NCI-H1105 (cell line): ENCODE data around the gene GSTO1.

ENCODE experiments used
- DNase-seq: peaks from one replicate; lab custom pipeline; 2025; lab: John Stamatoyannopoulos, UW

The GSTO1 gene

GRCh38 chr10:104251443-104251842 lies 3.2 kb upstream of the GSTO1 start:
- no peak for DNase-seq

DNA sequence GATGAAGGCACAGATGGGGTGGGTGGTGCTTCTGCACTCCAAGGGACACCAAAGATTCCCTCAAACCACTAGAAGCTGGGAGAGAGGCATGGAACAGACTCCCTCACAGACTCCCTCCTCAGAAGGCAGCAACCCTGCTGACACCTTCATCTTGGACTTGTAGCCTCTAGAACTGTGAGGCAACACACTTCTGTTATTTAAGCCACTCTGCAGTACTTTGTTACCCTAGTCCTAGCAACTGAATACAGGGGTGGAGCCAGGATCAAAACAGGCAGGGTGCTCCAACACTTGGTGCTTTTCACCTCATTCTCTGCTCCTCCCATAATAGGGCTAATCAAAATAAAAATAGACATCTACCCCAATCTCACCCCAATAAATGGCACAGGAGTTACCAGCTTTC lies 2.3 kb upstream of the GSTO1 start:
- no peak for DNase-seq

DNA sequence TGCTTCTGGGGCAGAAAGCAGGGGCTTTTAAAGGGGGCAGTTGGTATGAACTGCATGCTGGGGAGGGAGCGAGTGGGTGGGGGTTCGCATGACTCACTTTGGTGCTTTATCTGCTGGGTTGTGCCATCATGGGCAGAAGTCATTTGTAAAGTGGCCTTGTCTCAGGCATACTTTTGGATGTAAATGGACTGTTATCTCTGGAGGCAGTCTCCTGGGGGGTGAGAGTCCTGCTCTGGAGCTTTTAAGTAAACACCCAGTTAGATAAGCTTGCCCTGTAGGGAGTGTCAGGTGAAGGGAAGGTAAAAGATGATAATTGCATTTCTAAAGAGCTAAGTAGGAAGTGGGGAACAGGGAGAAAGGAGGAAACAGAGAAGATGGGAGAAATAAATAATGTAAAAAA lies 1.6 kb upstream of the GSTO1 start:
- no peak for DNase-seq

GRCh38 chr10:104253606-104254410 lies 884 bp upstream of the GSTO1 start:
- DNase-seq, result no peak

GRCh38 chr10:104255311-104255981 lies 754 bp downstream of the GSTO1 start:
- no peak for DNase-seq

- DNase-seq, result no peak
Observed at GRCh38 chr10:104256335-104256961, 1.8 kb downstream of the GSTO1 start.

- no peak for DNase-seq
Observed at GRCh38 chr10:104257235-104257634, 2.5 kb downstream of the GSTO1 start.

GRCh38 chr10:104258209-104258608 lies 3.5 kb downstream of the GSTO1 start:
- no peak for DNase-seq

DNA sequence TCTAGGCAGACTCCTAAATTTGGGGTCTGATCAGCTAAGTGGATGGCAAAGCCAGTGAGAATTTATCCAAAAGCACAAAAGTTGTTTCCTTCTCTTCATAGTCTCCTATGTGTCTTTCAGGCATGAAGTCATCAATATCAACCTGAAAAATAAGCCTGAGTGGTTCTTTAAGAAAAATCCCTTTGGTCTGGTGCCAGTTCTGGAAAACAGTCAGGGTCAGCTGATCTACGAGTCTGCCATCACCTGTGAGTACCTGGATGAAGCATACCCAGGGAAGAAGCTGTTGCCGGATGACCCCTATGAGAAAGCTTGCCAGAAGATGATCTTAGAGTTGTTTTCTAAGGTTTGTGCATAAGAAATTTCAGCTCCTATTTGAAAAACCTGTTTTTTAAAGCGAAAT lies 4.8 kb downstream of the GSTO1 start:
- DNase-seq, result no peak

DNA sequence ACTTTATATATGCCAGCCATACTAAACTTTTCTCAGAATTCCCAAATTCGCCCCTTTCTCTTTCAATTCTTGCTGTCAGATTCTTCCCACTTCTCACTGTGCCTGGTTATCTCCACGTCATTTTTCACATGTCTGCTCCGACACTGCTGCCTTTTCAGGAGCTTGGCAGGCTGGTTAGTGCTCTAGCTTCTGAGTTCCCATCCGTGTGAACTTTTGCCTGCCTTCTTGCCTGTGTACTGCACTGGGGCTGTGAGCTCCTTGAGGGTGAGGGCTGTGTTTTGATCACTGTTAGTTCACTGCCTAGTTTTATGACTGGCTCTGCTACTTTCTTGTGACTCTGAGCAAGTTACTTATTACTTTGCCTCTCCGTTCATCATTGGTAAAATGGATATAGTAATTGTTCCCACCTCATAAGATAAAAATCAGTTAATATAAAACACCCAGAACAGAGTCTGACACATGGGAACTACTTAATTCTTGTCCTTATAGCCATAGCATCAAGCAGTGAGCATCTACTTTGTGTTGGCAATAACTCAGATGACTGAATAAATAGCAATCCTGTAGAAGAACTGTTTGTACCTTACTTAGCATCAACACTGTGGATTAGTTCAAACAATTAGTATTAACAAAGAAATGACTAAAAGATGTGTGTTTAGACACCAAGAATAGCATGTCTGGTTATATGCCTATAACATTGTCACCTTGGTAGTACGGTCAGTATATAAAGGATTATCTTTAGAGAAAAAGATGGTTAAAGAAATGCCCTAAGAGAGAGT lies 5.5 kb downstream of the GSTO1 start:
- DNase-seq, result no peak

- no peak for DNase-seq
Observed at GRCh38 chr10:104260775-104261115, 6.1 kb downstream of the GSTO1 start.

DNA sequence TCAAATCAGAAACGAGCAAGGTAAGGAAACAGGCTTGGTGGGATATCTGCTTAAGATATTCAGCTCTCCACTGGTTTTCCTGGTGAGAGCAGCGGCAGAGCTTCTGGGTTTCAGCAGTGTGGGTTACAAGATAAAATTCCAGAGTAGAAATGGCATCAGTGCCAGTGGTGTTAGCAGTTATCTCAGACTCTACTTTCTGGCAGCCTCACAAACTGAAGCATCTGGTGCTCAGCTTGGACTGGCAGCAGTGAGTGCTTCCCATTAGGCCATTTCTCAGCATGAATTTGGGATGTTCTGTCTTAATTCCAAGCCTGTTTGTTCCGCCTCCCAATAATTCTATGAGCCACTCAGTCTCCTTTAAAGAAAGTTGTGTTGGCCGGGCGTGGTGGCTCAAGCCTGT lies 7.4 kb downstream of the GSTO1 start:
- DNase-seq, result no peak

DNA sequence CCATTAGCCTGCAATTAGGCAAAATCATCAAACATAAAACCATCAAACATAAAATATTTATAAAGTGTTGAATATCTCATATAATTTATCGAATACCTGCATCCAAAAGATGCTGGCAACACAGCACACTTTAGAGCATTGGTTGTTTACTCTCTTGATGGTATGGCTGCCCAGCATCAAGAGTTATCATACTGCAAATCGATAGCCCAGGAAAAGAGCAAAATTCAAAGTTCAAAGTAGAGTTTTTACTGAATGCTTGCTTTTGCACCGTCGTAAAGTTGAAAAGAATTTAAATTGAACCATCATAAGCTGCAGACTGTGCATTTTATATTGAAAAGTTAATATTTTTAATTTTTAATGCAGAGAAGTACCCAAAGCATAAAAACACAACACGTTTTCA lies 10.1 kb downstream of the GSTO1 start:
- DNase-seq, result no peak

DNA sequence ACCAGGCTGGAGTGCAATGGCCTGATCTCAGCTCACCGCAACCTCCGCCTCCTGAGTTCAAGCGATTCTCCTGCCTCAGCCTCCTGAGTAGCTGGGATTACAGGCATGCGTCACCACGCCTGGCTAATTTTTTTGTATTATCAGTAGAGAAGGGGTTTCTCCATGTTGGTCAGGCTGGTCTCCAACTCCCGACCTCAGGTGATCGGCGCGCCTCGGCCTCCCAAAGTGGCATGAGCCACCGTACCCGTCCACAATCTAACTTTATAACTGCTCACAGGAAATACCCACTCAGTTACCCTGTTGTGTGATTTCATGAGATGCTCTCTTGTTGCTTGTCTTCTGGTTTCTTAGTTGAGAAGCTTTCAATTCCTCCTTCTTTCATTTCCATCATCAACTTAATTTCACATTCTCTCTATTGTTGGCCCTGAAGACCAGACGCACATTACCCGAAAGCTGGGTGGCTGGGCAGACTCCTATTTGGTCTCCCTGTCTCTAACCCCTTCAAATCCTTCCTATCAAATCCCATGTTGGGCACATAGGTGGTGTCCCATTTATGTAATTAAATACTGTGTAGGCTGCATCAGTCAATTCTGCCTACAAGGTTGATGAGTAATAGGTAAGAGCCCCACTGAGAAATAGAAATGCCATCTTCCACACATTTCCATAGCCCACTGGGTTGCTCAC lies 13.2 kb downstream of the GSTO1 start:
- no peak for DNase-seq

DNA sequence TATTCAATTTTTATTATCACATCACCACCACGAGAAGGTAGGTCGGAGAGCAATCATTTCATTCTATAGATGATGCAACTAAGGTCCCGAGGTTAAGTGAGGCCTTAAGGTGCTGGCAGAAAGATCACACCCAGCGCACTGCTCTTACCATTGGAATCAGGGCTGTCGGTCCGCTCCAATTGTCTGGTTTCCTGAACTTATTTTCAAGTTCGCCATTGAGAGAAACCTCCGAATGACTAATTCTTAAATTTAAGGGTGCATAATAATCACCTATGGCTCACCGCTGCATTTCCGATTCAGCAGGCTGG lies 13.7 kb downstream of the GSTO1 start:
- DNase-seq, result no peak

- DNase-seq, result peak; percentile 89
Observed at GRCh38 chr10:104268713-104269645, 14.3 kb downstream of the GSTO1 start, which contains the start of gene GSTO2. TSS of gene GSTO2 (plus strand) at chr10:104269184. CDS start at chr10:104274916, 5,732 bp downstream.

DNA sequence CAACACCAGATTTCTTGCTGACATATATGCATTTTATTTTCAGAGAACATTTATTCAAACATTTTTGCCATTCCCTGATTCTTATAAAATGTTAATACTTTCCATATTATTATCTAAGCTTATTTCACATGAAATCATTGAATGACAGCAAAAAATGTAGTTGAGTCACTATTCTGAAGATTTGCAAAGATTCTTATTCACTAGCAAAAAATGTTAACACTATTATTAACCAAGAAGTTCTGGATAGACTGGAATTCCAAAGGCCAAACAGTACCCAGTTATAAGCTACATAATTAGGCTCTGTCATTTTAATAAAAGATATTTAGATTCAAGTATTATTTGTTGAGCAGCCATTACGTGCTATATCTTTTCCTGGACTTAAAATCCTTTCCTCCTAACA lies 18.6 kb downstream of the GSTO1 start:
- no peak for DNase-seq

- DNase-seq, result no peak
Observed at GRCh38 chr10:104273899-104274575, 19.3 kb downstream of the GSTO1 start.

- no peak for DNase-seq
Observed at GRCh38 chr10:104274762-104275721, 20.4 kb downstream of the GSTO1 start.
